Measurements from ENCODE around the gene PIEZO2.
"Not testable (repeated sequence)": the region's sequence is repeated elsewhere in the genome, so short reads cannot be mapped to it uniquely, and the experiment has no call there.

The PIEZO2 gene

DNA sequence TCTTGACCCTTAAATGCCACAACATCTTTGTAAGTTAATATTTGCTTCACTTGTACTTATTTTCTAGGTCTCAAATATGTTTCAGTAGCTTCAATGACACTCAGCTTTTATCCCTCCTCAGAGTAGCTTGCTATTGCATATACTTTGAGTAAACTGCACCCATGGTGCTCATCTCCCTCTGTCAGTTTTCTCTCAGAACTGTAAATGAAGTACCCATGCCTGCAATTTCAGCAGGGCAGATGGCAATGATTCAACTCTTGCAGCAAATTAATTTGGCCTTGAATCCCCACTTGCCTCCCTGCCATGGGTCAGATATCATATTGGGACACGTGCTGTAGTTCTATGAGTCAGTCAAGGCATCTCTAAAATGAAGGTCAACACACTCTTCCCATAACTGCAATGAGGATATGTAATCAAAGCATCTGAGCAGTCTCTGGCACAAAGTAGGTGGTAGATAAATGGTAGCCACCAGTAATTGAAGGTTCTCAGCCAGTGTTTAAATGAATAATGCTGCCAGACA is 225.8 kb downstream of the PIEZO2 start:
- no peak for FAIRE-seq

DNA sequence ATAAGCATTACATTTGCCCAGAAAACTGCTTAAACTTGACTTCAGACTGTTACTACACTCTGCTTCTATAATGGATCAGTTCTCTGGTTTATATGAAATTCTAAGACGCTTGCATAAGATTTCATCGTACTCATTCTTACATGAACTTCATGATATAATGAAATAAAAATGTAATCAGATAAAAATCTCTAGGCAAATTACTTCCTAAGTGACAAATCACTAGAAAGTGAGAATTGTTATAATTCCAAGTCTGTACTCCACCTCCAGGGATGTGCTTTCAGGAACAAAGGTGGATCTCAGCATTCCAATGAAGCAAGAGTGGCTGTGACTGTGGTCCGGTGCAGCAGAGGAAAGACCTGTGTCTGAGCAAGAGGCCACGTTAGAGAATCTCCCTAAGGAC is 226.2 kb downstream of the PIEZO2 start:
- FAIRE-seq = no peak

DNA sequence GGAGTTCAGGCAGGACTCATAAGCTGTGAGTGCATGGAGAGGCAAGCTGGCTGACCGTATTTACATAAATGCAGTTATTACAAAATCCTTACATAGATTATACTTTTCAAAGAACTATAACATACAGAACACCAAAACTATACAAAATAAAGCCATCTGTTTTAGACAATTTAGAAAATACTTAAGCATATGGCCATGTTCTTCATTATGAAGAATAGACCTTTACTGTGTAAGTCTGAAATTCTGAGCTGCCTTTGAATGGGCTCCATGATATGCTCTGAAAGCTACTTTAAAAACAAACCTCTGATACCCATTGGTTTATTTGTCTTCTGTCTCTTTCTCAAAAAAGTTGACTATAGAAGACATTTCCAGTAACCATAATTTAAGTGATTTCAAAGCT is 226.7 kb downstream of the PIEZO2 start:
- not testable (repeated sequence) for FAIRE-seq

DNA sequence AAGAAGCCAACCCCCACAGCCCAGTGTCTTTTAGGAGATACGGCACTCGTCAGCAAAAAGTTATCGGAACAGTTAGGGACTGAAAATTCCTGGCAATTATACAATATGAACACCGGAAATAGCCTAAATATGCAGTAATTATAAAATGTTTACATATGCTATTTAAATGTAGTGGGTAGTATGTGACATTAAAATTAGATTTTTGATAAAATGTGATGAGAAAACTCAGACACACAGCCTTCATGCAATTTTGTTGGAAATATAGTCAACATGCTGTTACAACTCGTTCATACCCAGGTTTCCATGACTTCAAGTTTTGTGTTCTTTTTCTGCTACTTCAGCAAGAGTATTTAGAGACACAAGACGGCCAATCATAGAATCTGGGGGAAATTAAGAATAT is 229.1 kb downstream of the PIEZO2 start:
- FAIRE-seq = not testable (repeated sequence)

DNA sequence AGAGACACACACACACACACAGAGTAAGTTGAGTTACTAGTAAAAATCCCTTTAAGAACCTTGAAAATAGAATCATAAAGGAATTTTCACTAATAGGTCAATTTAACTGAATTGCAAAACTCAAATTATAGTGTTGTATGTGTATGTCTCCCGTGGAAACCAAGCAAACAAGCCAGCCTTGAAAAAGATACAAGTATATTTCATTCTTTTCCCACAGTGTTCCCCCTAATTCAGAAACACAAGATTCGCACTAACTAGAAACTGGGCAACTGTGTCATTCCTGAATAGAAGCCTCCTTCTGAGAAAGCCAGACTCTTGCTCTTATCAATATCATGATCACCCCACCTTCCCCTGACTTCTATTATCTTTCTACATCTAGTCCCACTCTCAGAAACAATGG is 229.5 kb downstream of the PIEZO2 start:
- no peak for FAIRE-seq

DNA sequence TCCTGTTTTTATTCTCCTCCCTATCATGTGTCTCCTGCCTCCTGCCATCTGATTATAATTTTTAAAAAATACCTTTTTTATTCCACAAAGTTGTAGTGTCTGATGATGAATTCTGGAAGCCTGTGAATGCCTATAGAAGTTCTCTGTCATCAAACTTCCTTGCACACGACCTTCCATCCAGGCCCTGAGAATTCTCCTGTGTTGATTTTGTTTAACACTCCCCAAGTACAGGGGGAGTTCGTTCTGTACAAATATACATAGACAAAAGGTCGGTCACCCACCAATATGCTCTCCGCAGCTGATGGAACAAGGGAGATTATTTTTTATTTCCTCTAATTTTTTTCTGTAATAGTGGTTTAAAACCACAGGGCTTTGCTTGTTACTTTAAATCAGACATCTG is 232.5 kb downstream of the PIEZO2 start:
- no peak for FAIRE-seq

DNA sequence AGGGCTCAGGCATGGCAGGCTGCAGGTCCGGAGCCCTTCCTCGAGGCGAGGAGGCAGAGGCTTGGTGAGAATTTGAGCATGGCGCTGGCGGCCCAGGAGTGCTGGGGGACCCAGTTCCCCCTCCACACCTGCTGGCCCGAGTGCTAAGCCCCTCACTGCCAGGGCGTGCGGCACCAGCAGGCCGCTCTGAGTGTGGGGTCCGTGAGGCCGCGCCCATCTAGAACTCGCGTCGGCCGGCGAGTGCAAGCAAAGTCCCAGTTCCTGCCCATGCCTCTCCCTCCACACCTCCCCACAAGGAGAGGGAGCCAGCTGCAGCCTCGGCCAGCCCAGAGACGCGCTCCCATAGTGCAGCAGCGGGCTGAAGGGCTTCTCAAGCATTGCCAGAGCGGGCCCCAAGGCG is 233.0 kb downstream of the PIEZO2 start:
- FAIRE-seq = no peak

DNA sequence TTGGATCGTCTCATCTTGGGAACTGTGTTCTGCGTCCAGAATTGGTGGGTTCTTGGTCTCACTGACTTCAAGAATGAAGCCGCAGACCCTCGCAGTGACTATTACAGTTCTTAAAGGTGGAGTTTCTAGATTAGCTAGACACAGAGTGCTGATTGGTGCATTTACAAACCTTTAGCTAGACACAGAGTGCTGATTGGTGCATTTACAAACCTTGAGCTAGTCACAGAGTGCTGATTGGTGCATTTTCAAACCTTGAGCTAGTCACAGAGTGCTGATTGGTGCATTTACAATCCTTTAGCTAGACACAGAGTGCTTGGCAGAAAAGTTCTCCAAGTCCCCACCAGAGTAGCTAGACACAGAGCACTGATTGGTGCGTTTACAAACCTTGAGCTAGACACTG is 233.6 kb downstream of the PIEZO2 start:
- not testable (repeated sequence) for FAIRE-seq

DNA sequence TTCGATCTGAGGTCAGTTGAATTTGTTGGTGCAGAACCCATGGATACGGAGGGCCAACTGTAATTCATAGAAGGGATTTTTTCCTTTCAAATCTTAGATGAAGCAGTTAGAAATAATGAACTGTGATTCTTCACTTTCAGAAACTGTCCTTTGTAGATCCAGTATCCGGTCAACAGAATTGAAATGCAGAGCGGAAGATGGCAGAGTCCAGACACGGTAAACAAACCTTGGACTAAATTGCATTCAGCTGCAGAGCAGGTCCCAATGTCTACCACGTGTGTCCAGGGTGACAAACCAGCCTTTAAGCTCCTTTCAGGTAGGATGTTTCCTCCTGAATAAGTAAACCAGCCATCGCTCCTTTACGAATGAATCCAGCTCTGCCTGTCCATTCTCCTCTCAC is 234.8 kb downstream of the PIEZO2 start:
- not testable (repeated sequence) for FAIRE-seq

DNA sequence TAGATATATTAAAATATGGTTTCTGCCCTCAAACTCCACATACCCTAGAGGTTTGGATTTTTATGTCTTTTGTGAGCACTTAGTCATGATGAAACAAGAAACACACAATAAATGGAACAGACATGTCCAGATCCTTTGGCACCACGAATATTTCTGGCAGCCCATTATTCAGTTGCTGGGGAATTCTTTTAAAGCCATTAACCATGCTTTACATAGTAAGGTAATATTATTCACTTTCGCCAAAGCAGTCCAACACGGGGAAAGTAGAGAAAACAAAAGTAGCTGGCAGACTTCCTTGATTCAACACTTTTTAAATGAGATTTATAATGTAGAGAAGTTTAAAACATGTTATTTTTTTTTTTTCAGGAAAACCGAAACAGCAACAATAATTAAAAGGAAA is 235.4 kb downstream of the PIEZO2 start:
- no peak for FAIRE-seq

DNA sequence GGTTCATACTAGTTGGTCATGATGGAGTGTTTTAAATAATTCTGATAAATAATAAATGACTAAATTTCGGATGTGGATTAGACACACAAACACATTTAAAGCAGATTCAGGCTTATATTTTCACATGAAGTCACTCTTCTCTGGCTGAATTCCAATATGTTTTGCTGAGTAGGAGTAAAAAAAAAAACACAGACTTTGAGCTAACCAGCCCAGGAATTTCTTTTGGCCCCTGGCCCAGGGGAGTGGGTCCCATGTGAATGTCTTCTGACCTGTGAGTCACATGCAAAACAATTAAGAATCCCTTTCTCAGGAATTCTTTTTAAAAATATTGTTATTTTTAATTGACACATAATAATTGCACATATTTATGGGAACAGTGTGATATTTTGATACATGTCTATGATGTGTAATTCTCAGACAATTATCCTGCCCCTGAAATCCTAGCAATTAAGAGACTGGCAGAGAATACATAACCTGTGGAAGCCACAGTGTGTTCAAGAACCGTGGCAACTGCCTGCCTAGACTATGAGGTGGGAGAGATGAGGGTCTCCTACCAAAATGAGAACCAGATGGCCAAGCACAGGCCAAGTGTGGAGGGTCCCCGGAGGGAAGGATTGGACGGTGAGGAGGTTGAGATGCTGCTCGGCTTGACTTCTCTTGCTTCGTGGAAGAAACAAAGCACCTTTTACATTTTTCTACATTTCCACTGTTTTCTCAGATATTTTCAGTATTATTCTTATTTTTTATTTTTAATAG is 236.4 kb downstream of the PIEZO2 start:
- no peak for FAIRE-seq

DNA sequence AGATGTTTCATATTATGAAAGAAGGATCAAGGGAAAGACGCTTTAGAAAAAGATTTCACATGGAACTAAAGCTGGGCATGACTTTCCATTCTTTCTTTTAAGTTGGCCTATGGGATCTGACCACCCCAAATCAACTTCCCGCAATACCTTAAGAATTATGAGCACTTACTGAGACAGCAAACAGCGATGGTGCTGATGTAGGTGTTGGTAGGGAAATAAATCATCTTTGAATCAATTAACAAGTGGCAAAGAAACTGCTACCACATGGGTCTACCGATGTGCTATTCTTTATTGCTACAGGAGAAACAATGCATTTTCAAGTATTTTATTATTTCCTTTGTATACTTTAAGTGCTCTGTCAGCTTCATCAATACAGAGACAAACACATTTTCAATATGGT is 239.6 kb downstream of the PIEZO2 start:
- FAIRE-seq = no peak

DNA sequence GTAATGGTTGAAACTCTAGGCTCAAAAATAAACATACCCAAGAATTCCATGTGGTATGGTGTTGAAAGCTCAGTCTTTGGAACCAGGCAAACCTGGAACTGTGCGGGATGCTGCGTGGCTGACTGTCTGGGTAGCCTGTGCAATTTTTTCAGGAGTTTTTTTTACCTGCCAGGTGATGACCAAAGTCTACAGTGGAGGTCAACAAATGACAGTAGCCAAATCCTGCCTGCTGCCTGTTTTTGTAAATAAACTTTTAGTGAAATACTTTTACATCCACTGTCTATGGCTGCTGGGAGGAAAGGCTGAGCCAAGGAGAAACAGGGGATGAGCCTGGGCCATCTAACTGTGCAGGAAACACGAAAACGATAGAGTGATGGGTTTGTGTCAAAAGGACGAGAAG is 240.6 kb downstream of the PIEZO2 start:
- FAIRE-seq = no peak

DNA sequence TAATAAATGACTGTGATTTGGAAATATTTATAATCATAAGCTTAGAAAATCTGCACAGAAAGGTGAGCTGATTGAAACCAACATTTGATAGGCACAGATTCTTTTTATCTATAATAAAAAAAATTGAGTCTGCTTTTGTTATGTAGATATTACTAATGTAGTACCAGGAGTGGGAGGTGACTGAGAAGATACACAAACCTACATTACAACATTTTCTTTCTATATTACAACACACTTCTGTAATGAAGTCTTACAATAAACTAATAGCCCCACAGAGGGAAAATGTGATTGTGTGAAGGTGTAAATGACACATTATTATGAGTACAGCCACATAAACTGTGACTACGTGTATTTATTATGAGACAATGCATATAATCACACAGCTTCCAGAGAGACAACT is 241.6 kb downstream of the PIEZO2 start:
- no peak for FAIRE-seq

DNA sequence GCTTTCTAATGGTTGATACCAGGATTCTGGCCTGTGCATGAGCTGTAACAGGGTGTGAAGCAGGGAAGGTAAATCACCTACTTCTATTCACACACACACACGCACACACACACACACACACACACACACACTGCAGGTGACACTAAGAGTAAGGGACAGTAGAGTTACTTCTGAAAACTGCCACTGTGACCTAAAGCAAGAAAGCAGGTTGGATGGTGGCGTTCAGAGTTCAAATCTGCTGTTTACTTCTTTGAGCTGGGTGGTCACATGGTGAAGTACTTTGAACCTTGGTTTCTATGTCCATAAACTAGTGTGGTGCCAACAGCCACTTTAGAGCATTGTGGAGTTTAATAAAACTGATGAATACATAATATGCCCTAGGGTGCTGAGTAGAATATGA is 248.0 kb downstream of the PIEZO2 start:
- no peak for FAIRE-seq

DNA sequence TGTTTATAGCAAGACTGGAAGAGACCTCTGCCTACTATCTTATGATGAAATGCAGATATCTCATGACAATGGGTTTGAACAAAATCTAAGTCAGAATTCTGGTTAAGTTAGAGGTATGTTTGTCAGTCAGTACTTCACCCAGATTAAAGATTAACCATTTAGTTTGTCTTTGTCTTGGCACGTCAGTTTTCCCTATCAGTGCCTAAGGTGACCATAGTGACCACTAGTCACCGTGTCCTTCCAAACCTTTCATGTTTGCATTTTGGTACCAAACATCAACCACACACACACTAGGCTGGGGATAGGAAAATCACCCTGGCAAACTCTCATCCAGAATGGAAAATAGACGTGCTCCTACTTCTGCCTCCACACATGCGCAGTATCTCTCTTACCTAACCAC is 248.9 kb downstream of the PIEZO2 start:
- no peak for FAIRE-seq

DNA sequence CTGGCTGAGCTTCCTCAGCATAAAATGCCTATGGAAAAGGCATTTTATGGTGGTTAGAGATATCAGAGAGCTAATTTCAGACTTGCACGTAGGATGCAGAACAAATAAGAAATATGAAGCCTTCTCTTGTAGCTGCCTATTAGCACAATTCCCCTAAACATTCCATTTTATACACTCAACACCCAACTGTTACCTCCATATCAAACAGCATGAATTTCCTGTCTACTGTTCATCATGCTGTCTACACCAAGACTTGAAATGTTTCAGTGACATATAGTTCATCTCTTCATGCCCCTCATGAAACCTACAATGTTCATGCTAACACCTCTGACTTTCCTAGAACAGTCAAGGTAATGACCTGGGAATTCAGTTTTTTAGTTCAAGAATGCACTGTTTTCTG is 249.9 kb downstream of the PIEZO2 start:
- no peak for FAIRE-seq

DNA sequence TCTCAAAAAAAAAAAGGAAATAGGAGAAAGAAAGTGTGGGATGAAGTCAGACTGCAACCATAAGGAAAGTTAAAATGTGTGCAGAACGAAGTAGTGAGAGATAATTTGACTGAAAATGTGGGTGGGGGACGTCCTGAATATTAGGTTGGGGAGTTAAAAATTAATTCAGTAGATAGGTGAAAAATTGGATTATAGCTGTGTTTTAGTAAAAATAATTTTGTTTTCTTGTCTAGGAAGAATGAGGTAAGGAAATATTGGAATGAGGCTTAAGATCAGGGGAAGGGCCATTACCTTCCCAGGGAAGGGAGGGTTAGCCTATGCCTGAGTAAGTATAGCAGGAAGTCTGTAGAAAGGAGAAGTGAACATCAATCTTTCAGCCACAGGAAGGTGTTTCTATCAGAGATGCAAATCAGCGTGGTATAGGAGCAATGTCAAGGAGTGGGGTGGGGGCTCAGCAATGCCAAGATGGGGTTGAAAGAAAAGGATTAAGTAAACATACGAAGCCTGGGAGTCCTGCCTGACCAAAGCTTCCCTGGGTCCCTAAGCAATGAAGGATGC is 250.9 kb downstream of the PIEZO2 start:
- no peak for FAIRE-seq

DNA sequence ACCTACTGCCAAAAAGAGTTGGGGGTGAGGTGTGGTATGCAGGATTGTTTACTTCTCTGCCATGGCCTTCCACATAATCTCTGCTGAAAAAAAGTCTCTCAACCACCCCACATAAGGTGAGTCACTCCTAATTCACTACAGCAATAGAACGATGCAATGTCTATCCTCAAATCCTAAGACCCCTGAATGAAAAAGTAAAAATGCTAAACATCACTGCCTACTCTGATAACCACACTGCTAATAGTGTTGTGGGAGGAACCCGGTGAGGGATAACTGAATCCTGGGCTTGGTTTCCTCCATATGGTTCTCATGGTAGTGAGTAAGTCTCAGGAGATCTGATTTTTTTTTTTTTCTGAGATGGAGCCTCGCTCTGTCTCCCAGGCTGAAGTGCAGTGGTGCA is 252.5 kb downstream of the PIEZO2 start:
- FAIRE-seq = no peak

DNA sequence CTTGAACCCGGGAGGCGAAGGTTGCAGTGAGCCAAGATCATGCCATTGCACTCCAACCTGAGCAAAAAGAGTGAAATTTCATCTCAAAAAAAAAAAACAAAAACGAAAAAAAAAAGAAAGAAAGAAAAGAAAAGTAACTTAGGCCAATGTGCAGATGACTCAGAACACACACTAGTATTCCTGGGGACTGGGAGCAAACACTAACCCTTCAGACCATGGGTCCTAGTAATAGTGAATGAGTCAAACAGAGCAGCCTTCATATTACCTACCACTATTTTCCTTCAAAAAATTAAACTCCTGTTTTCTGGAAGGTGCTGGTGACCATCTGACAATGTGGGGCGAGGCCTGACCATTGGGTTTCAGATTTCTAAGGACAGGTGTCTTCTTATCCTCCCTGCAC is 253.4 kb downstream of the PIEZO2 start:
- FAIRE-seq = no peak

DNA sequence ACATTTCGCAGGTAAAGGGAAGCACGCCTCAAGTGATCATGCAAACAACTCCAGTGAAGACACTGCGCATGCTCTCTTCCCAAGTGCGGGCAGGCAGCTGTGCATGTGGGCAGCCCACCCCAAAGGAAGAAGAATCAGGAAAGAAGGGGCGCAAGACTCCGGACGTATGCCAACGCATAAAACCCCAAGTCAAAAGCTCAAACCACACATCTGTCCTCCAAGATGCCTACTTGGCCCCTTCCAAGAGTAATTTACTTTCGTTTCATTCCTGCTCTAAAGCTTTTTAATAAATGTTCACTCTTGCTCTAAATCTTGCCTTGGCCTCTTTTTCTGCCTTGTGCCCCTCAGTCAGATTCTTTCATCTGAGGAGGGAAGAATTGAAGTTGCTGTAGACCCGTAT is 254.9 kb downstream of the PIEZO2 start:
- FAIRE-seq = no peak

DNA sequence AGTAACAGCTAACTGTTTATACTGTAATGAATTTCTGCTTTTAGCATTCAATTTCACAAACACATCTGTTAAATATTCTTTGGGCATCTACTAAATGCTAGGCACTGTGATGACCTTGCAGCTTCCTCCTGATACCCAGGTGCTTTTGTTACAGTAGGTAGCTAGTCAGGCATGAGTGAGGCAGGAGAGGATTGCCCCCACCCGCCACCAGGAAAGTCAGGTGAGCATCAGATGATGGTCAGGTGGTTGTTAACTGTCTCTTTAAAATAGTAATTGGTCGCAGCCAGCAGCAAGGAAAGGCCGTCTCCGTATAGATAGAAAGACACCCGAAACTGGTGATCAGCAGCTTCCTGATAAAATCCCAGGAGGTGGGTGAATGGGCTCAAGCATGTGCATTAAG is 255.6 kb downstream of the PIEZO2 start:
- no peak for FAIRE-seq

DNA sequence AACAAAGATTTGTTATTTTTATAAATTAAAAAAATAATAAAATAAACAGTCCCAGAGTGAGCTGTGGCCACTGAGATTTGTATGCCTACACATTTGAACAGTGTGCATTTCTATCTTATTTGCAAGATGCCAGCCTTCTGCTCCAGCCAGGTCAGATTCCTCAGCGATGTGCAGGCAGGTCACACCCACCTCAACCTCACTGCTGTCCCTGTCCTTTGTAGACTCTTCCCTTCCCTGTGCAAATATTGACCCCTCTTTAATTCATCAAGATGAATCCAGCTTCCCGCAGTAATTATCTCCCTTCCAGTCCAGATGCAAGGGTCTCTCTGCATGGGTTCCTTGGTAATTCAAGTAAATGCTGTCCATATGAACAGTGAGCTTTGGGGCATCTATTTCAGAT is 256.2 kb downstream of the PIEZO2 start:
- no peak for FAIRE-seq

DNA sequence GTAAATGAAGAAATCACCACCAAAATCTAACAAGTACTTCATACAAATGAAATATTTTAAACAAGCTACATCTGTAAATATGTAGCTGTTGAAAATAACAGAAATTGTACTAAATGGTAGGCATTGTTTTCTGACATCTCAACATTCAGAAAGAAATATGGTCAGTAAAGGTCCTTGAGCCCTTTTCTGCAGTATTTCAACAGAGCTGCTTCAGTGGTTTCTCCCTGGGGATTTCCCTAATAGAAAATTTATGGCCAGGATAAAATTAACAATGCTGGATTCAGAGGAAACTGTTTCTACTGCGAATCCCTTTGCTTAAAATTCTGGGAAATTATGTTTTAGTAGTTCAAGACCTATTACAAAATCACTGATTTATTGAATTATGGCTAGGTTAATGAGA is 256.6 kb downstream of the PIEZO2 start:
- FAIRE-seq = no peak

DNA sequence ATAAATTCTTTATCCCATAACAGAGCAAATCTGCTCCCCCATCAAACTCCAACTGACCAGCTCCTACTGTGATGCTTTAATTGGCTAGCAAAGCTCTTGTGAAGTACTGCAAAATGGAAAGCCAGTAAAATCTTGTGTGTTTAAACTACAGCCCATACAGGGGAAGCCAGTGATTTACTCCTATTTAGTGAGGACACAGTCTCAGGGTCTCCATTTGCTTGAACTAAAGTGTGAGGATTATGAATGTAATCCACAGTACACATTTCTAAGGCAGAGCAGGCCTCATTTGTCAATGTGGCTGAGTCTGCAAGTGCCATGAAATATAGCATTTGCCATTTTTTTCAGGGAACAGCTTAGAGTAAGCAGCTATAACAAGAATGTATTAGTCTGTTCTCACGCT is 259.3 kb downstream of the PIEZO2 start:
- FAIRE-seq = no peak

Measured in G401.6 (cell line).